Measurements from ENCODE around the gene FOXP1. TPM values are rescaled to one million over a fixed set of nuclear protein-coding genes. Genes with fewer than 3 reads are reported as not detected.

Gene FOXP1
- total and polyA plus RNA-seq, 3 donors from 2014 or later = 37.8 to 105 (median 75.9) TPM

GRCh38 chr3:71478568-71478967 is 105.0 kb downstream of the FOXP1 start:
- Histone ChIP-seq H3K4me3 (no peak overlapping the region), H3K4me1 (no peaks in the 10 kb centered on the region), H3K27ac (no peak overlapping the region), H3K36me3 (ENCODE audit: low read depth, missing control alignments) (no peaks in the 10 kb centered on the region), H3K9me3 (no peaks in the 10 kb centered on the region), H3K27me3 (no peaks in the 10 kb centered on the region)
- no peak for DNase-seq
- intact Hi-C loops (cut with DNase I; ENCODE audit: low total_unique reads) = no loop called here
- TF ChIP-seq POLR2A (IDR thresholded peaks at IDR 0.05) (no peak), CTCF (IDR thresholded peaks at IDR 0.05) (no peak)
- 89 to 91% methylated on average over 2 of the region's 2 CpGs for WGBS, 2 donors

- Histone ChIP-seq H3K9me3 (no peaks in the 10 kb centered on the region), H3K27me3 (no peaks in the 10 kb centered on the region), H3K4me1 (no peaks in the 10 kb centered on the region), H3K27ac (no peak overlapping the region), H3K36me3 (ENCODE audit: low read depth, missing control alignments) (no peaks in the 10 kb centered on the region), H3K4me3 (no peak overlapping the region)
- WGBS, 2 donors = 90 to 95% methylated on average over 2 of the region's 2 CpGs
- TF ChIP-seq CTCF (IDR thresholded peaks at IDR 0.05) (no peak), POLR2A (IDR thresholded peaks at IDR 0.05) (no peak)
- no peak for DNase-seq
- intact Hi-C loops (cut with DNase I; ENCODE audit: low total_unique reads) = no loop called here
These were observed 106.6 kb downstream of the FOXP1 start for GRCh38 chr3:71476950-71477349.

DNA sequence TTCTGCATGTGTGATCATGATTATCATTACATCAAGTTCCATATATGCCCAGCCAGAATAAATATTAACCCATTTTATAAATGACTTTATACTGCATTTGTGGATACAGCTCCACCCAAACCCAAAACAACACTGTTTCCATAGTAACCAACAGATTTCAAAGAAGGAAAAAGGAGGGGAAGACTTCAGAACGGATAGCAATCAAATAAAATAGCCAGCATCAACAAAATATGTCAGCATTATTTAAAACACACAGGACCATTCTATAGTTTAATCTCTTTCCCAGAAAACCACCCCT is 114.4 kb downstream of the FOXP1 start:
- intact Hi-C loops (cut with DNase I; ENCODE audit: low total_unique reads) = no loop called here
- Histone ChIP-seq H3K4me1 (no peaks in the 10 kb centered on the region), H3K9me3 (no peaks in the 10 kb centered on the region), H3K36me3 (ENCODE audit: low read depth, missing control alignments) (no peaks in the 10 kb centered on the region), H3K27ac (no peak overlapping the region), H3K4me3 (no peak overlapping the region), H3K27me3 (no peaks in the 10 kb centered on the region)
- TF ChIP-seq CTCF (IDR thresholded peaks at IDR 0.05) (no peak), POLR2A (IDR thresholded peaks at IDR 0.05) (no peak)
- 50 to 70% methylated on average over 1 of the region's 1 CpG for WGBS, 2 donors
- DNase-seq = no peak

DNA sequence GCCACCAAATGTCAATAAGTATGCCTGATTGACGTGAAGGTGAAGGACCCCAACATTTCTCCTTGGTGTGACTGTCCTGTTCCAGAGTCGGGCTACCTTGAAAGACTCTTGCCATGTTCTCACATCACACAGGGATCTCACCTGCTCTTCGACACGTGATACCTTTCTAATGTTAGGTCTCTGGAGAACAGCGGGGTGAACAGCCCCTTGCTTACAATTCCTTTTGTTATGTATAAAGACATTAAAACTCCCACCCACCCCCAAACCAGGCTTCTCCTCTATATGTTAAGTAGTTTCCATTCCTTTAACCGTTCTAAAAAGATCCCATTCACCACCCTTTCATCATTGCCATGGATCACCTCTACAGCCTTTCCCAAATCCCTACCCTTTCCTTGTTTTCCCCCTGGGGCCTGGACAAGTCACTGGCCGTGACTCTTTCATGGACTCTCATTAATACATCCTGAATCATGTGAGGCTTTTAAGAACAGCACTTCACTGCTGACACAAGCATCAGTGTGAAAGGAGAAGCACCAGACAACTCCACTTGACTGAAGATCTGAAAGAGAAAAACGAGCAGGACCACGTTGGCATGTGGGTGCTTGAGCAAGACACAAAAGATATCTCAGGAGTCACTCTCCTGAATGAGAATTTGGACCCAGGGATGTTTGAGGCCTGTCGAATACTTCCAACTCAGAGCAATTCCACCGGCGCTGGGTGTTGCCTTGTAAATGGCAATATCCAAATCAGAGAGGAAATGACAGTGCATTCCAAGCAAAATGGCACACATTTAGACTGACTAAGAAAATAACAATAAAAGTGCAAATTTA is 115.0 kb downstream of the FOXP1 start:
- H3K36me3 ChIP-seq (ENCODE audit: low read depth, missing control alignments) = no peaks in the 10 kb centered on the region
- TF ChIP-seq POLR2A (IDR thresholded peaks at IDR 0.05) (no peak), CTCF (IDR thresholded peaks at IDR 0.05) (no peak)
- no peak overlapping the region for H3K27ac ChIP-seq
- no peaks in the 10 kb centered on the region for H3K9me3 ChIP-seq
- H3K27me3 ChIP-seq = no peaks in the 10 kb centered on the region
- H3K4me3 ChIP-seq = no peak overlapping the region
- DNase-seq = no peak
- H3K4me1 ChIP-seq = no peaks in the 10 kb centered on the region
- intact Hi-C loops (cut with DNase I; ENCODE audit: low total_unique reads) = no loop called here
- 87% methylated on average over 12 of the region's 12 CpGs for WGBS, 2 donors

GRCh38 chr3:71466483-71466882 is 117.0 kb downstream of the FOXP1 start:
- Histone ChIP-seq H3K4me3 (no peak overlapping the region), H3K27me3 (no peaks in the 10 kb centered on the region), H3K9me3 (no peaks in the 10 kb centered on the region), H3K36me3 (ENCODE audit: low read depth, missing control alignments) (no peaks in the 10 kb centered on the region), H3K27ac (no peak overlapping the region), H3K4me1 (no peaks in the 10 kb centered on the region)
- TF ChIP-seq CTCF (IDR thresholded peaks at IDR 0.05) (no peak), POLR2A (IDR thresholded peaks at IDR 0.05) (no peak)
- 92 to 93% methylated on average over 10 of the region's 10 CpGs for WGBS, 2 donors
- DNase-seq = no peak
- intact Hi-C loops (cut with DNase I; ENCODE audit: low total_unique reads) = no loop called here
